NCI-H460 (cell line): ENCODE data around the gene CLMN. TPM values are rescaled to one million over a fixed set of nuclear protein-coding genes. Genes with fewer than 3 reads are reported as not detected.

Source experiments
- DNase-seq: peaks from one replicate; pipeline ENCODE4 v3.0.0-alpha.2; 2016; ENCODE audit warnings: low read depth; ENCODE audit errors: extremely low read depth
- total RNA-seq: library from RNA; depleted of rRNA; stranded (reverse); fragments of >200 nt; shearing (Covaris generic); gene quantifications from 2 replicates; pipeline ENCODE4 v1.2.3, GENCODE V29; 2014

CLMN gene
- total RNA-seq, 1 experiment from 2014 or later = 9.0 TPM

- no peak for DNase-seq
These were observed 120.3 kb downstream of the CLMN start for GRCh38 chr14:95199298-95199983.

DNA sequence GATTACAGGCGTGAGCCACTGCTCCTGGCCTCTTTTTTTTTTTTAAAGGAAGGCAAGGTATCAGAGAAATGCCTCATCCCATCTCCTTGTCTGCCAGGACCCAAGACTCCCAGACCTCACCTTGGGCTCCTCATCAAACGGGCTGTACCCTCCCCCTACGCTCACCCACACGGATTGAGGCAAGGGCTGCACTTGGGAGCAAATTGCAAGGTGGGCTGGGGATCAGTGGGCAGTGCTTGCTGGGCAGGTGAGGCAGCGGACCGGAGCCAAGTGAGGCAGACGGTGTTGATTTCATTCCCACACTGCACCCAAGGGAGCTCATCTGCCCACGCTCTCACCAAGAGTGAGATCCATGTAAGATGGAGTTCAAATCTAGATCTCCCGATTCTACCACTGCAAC lies 121.4 kb downstream of the CLMN start:
- DNase-seq = no peak

DNA sequence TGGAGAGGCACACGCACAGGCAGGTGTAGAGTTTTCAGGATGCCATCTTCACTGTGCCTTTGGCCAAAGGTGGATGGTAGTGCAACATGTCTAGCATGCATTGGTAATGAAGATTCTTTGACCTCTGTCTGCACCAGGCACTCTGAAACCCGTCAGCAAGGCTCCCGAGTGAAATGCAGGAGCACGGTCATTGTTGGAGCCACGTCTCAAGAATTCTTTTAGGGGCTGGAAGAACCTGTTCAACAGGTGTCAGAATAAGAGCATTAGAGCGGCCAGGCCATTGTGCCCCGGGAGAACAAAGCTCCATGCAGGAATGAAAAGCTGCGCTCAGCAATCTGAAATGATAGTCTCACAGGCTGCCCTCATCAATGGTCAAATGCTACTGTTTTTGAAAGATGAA lies 122.2 kb downstream of the CLMN start:
- no peak for DNase-seq

DNA sequence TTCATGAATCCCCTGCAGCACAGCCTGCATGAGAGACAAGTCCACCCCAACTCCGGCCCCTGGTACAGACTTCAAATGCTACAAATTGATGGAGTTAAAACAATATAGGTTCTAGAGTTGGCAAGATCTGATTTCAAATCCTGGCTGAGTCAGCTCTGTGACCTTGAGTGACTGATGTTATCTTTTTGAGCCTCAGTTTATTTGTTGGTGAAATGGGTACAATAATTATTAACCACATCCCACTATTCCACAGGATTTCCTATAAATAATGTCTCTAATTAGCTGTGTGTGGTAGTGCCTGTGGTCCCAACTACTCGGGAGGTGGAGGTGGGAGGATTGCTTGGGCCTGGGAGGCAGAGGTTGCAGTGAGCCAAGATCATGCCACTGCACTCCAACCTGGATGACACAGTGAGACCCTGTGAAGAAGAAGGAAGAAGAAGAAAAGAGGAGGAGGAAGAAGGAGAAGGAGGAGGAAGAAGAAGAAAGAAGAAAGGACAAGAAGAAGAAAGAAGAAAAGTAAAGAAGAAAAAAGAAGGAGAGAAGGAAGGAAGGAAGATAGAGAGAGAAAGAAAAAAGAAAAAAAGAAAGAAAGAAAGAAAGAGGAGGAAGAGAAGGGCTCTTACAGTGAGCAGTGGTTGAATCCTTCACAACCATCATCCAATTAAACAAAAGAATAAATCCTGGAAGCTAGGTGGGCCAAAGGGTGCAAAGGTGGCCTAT lies 122.7 kb downstream of the CLMN start:
- no peak for DNase-seq

DNA sequence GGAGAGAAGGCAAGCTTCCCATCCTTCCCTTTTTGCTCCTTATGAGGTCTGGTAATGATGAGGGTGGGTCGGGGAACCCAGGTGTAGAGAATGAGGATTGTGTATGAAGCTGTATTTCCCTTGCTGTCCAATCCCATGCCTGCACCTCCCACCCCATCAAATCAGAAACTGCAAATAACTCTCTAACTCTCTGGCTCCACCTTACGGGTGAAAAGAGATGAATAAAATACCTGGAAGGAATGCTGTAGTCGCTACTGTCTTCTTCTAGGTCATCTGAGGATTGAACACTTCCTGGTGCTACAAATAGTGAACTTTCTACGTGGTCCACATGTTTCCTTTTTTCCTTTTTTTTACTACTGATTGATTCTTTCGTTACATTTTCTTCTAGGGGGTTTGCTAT lies 123.4 kb downstream of the CLMN start:
- peak; percentile 28 for DNase-seq

DNA sequence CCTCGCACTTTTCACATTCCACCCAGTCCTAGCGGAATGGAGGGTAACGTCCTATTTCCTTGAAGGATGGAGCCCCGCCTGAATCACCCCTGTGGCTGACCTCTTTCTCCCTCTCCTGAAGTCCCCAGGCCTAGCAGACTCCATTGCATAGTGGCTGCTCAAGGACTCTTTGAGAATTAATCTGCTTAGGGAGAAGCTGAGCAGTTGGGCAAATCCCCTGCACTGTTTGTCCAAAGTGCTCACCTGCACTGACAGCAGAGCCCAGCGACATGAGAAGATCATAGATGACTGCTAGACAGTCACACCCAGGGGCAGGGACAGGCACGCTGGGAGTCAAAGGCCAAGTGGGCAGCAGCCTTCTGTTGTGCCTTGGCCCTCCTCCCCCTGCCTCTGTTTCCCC lies 124.7 kb downstream of the CLMN start:
- no peak for DNase-seq

- no peak for DNase-seq
These were observed 126.6 kb downstream of the CLMN start for GRCh38 chr14:95193081-95193480.

DNA sequence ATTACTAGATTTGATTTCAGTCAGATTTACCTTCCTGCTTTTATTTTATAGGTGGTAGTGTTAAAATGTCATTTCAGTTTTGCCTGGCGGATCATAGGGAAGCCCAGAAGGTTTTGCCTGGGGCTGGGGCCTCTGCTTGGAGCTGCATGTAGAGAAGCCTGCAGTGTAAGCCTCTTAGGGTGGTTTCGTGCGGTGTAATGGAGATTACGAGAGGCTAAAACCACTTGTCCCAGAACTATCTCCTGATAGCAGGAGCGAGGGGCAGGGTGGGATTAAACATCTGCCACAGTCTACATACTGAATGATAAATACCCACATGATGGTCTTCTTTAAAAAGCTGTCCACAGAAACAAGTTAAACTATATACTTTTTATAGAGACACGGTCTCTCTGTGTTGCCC lies 127.4 kb downstream of the CLMN start:
- DNase-seq = no peak

DNA sequence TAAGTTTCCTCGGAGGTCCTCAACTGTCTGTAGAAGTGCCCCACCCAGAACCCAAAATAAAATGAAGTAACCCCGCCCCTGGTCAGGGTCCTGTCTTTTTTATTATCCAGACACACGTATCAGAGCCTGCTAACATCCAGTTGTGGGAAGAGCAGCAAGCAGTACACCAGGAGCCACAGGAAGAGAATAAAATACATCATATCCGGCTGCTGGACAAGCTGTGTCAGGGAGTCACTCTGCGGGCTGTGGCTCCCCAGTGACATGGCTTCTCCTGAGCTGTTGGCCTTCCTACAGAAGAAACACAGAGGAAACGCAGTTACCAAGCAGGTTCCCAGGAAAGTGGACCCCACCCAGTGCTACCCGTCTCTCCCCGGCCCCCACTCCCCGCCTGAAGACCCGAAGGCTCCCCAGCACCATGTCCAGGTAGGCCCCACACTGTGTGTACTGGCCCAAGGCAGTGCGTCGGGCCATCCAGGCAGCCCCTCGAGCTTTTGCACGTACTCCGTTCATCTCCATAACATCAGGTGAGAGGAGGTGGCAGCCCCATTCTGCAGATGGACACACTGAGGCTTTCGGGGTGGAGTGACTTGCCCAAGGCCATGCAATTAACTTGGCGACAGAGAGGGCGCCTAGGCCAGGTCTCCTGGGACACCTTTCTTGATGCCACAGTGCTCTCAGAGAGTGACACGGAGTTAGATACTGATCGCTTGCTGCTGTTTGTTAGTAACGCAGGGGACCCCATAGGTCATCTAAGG lies 128.1 kb downstream of the CLMN start:
- DNase-seq = no peak

DNA sequence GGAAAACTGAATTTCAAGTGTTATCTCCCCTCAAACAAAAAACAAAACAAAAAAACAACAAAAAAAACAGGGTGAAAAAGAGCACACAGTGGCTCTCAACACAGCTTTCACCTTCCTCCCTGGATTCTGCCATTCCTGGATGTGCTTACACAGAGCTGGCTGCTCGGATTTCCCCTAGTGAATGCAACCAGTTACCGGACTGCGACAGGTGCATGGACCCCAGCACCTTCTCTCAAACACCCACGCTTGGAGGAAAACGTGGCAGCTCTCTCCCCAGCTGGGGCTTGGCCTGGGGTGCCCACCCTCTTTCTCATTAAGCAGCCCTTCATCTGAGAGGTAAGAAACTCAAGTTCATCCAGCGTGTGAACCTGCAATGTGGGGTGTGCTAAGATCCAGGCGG lies 128.9 kb downstream of the CLMN start:
- no peak for DNase-seq

- DNase-seq = no peak
These were observed 129.3 kb downstream of the CLMN start for GRCh38 chr14:95190346-95190840.

DNA sequence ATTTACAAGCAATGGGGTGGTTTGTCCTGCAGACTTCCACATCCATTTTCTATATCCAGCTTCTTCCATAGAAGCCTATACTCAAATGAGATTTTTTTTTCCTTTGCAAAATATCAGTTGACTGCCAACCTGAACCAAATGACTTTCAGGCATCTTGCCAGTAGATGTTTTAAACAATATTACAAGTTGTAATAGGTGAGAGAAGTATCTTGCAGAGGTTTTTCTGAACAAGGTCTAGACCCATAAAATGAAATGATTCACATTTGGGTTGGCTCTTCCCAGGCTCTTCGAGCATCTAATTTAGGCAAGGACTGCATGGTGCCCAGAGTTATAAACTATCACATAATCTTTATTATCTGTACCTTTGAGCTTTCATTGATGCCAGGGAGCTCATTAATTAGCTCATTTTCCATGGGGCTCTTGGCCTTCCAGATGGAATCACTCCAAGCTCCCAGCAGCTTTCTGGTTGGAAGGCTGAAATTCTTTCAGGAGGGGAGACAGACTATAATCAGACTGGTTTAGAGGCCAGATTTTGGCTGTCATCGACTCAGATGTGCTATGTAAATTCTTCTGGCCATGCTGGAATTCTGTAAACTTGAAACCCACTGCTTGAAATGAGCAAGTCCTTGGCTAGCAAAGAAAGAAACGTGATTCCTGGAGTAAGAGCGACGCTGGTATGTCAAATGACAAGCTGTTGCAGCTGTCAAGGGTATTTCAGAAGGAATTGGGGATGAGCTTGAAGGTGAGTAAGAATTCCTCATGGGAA lies 130.2 kb downstream of the CLMN start:
- DNase-seq = no peak

DNA sequence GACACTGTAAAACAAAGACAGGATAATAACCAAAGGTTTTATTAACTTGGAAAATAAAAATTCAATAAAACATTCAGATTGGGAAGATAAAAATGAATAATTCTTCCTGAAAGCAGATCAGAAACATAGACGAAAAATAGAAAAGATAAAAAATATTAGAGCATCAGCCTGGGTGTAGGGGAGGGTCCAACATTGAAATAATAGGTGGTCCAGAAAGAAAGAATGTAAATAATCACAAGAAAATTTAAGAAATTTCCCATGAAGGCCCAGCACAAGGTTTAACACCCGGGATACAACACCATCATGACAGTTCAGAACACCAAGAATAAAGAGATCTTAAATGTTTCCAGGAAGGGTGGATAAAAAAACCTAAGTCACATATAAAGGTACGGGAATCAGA lies 131.3 kb downstream of the CLMN start:
- DNase-seq = no peak

DNA sequence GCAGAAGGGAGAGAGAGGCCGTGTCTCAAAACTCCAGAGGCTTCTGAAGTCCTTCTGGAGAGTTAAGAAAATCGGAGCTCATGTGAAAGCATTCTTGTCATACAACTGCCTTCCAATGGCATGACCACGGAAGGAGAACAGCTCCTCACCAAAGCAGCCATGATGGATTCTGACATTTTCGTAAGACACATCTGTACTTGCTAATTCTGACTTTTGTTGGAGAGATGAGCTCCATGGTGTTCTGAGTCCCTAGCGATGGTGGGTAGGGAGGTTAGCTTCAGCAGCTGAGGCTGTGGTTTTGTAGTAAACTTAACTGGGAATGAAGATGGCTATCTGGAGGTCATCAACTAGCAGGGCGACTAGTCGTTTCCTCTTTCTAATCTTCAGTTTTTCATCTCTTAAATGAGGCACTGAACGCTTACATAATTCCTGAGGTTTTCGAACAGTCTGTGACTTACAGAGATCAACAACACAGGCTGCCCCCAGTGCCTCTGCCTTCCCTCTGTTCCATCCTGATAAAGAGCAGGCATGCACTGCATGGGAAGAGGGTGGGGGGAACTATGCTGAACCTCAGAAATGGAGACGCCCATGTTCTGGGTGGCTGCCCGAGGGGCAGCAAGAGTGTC lies 133.8 kb downstream of the CLMN start:
- DNase-seq = no peak

DNA sequence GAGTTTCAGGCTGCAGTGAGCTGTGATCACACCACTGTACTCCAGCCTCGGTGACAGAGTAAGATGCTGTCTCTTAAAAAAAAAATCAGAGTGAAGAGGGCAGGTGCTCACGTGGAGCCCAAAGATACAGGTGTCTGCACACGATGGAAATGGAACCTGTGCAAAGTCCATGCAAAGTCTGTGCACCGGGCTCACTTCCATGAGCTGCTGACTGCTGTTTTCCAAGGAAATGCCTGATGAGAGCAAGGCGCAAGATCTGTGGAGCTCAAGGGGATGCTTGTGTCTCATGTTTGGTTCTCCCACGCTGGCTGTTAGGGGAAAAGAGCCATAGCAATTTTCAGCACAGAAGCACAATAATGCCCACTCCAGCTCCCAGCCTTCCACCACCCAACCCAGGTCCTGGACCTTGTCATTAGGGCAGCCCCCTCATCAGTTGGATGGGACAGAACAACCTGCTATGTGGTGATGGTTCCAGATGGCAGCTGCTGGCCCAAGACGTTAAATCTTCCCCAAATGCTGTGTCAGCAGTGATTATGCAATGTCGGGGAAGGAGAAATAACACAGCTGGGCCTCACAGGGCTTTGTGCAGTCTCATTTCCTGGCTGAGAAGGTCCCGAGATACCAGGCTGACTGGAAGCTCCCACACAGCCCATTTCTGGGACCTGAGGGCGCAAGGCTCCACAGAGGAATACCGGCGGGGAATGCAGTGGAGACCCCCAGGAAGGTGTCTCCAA lies 134.5 kb downstream of the CLMN start:
- DNase-seq = no peak

DNA sequence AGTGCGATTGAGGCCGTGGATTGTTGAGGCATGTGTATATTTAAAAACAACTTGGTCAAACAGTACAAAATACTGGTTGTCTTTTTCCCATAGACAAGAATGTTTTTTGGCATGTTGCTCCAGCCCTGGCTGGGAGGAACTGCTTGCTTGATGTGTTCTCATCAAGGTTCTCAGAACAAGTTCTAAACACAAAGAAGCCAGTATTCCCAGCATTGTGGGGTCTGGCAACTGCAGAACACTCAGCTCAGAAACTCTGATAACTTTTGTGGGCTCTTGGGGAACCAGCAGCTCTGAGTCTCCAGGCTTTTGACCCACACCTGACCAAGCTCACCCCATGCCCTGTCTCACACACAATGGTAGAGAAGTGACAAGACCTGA lies 135.3 kb downstream of the CLMN start:
- DNase-seq = no peak

- no peak for DNase-seq
These were observed 135.9 kb downstream of the CLMN start for GRCh38 chr14:95183532-95184412.

DNA sequence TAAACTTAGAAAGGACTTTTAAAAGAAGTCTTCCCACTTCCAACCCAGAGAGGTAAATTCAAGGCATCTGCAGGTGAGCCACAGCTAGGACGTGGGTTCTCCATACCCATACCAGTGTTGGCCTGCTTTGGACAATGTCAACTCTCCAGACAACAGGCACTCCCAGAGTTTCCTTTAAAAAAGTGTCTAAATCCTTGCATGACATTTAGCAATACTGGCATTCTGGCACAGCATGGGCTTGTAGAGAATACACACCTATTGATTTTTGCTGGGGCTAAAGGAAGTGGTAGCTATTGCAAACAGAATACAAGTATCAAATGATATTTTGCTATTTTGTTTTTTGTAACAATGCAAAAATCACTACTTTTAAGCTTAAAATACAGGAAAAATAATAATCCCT lies 136.6 kb downstream of the CLMN start:
- no peak for DNase-seq

DNA sequence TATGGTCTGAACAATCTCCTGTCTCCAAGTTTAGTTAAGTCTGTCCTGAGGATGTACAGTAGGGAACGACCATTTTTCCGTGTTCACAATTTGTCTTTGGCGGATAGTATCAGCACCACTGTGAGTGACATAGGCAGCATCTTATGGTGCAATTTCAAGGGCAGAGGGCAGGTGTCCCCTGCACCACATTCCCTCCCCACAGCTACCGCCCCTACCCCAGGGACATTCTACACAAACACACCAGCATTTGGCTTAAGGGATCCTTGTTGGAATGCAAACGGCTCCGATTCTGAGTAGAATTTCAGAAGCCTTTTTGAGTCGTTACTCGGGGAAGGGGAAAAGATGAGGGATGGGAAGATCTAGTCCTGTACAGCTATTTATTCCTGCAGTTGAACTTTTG lies 137.3 kb downstream of the CLMN start:
- no peak for DNase-seq
